Peyer's patch (tissue), 4 donors: ENCODE measurements around the gene PLEKHM2.

ENCODE experiments used
- POLR2A ChIP-seq, 2 donors: fragments of 450-650 bp; IDR thresholded peaks; one replicate each; pipeline ENCODE4 v1.5.1; 2017; ENCODE audit warnings: antibody characterized with exemption in 2 of 2, mild to moderate bottlenecking in 2 of 2, moderate library complexity in 2 of 2
- TF ChIP-seq, protein P1 (sequence below), 6 experiments: fragments of 450-650 bp in 4 of 6; fragments of 200-600 bp in 2 of 6; sonication (generic) in 1 of 6; IDR thresholded peaks; one replicate each; pipeline ENCODE4 v1.5.1; 2017 to 2019; ENCODE audit warnings: antibody characterized with exemption in 6 of 6, mild to moderate bottlenecking in 3 of 6, moderate library complexity in 1 of 6

- TF ChIP-seq, protein P1, sequence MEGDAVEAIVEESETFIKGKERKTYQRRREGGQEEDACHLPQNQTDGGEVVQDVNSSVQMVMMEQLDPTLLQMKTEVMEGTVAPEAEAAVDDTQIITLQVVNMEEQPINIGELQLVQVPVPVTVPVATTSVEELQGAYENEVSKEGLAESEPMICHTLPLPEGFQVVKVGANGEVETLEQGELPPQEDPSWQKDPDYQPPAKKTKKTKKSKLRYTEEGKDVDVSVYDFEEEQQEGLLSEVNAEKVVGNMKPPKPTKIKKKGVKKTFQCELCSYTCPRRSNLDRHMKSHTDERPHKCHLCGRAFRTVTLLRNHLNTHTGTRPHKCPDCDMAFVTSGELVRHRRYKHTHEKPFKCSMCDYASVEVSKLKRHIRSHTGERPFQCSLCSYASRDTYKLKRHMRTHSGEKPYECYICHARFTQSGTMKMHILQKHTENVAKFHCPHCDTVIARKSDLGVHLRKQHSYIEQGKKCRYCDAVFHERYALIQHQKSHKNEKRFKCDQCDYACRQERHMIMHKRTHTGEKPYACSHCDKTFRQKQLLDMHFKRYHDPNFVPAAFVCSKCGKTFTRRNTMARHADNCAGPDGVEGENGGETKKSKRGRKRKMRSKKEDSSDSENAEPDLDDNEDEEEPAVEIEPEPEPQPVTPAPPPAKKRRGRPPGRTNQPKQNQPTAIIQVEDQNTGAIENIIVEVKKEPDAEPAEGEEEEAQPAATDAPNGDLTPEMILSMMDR (IDR thresholded peaks at IDR 0.05) = no peak
- TF ChIP-seq POLR2A (IDR thresholded peaks at IDR 0.05) = no peak
Observed at GRCh38 chr1:15728937-15729657, 45.0 kb downstream of the PLEKHM2 start.
